AG10803 (cell line): ENCODE data around the gene KRTAP3-1.

Source experiments
- DNase-seq: peaks from one replicate; pipeline ENCODE4 v3.0.0; 2010; ENCODE audit warnings: low read depth
- H3K4me3 ChIP-seq: 2 replicates; pipeline ENCODE4 v1.5.1; 2011; ENCODE audit warnings: mild to moderate bottlenecking, low read length, control low read depth
- TF ChIP-seq, protein P1 (sequence below): conservative IDR thresholded peaks from 2 replicates; pipeline ENCODE4 v1.5.1; 2011; ENCODE audit warnings: mild to moderate bottlenecking, low read length, control low read depth, inconsistent platforms

The KRTAP3-1 gene

DNA sequence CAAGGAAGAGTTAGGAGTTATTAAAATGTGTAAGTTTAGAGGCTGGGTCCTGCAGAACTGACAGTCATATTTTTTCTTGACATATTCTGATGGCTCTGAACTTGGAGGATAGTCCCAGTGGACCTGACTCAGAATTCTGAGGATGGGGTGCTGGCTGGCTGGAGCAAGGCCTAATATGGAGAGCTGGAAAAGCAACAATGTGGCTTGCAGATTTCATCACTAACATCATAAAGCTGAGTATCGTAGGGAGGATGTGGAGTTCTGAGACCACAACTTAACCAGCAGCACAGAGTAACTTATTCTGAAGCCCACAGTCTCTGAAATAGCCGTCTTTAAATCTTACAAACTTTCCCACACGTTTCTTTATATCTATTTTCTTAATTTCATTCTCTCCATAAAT, 15.8 kb upstream of the KRTAP3-1 start:
- TF ChIP-seq, protein P1, sequence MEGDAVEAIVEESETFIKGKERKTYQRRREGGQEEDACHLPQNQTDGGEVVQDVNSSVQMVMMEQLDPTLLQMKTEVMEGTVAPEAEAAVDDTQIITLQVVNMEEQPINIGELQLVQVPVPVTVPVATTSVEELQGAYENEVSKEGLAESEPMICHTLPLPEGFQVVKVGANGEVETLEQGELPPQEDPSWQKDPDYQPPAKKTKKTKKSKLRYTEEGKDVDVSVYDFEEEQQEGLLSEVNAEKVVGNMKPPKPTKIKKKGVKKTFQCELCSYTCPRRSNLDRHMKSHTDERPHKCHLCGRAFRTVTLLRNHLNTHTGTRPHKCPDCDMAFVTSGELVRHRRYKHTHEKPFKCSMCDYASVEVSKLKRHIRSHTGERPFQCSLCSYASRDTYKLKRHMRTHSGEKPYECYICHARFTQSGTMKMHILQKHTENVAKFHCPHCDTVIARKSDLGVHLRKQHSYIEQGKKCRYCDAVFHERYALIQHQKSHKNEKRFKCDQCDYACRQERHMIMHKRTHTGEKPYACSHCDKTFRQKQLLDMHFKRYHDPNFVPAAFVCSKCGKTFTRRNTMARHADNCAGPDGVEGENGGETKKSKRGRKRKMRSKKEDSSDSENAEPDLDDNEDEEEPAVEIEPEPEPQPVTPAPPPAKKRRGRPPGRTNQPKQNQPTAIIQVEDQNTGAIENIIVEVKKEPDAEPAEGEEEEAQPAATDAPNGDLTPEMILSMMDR: no peak
- no peak overlapping the region for H3K4me3 ChIP-seq
- DNase-seq: peak; percentile 63

DNA sequence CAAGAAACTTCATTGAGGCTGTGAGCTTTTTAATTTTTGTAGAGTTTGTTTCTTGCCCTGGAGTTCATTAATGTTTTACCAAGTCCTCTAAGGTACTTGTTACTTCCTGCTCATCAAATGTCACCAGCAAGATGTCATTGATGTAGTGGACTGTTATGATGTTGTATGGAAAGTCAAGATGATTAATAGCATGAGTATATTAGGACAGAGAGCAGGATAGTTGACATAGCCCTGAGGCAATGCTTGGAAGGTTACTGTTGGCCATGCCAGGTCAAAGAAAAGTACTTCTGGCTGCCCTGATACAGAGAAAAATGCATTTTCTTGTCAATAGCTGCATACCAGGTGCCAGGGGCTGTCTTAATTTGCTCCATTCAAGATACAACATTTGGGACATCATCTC, 11.4 kb upstream of the KRTAP3-1 start:
- TF ChIP-seq, protein P1: no peak
- H3K4me3 ChIP-seq: no peak overlapping the region
- no peak for DNase-seq

DNA sequence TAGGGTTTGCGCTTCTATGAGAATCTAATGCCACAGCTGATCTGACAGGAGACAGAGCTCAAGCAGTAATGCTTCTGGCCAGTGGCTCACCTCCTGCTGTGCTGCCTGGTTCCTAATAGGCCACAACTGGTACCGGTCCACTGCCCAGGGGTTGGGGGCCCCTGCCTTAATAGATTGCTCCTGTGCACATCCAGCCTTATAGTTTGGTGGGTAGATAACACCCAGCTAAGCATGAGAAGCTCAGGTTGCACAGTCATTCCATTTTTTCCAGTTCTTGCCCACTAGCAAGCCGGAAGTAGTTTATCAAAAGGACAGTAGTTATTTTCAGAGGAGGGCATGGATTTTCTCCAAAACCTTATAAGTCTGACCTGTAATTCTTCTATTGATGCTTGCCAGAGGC, 10.5 kb upstream of the KRTAP3-1 start:
- TF ChIP-seq, protein P1: no peak
- no peak overlapping the region for H3K4me3 ChIP-seq
- no peak for DNase-seq

DNA sequence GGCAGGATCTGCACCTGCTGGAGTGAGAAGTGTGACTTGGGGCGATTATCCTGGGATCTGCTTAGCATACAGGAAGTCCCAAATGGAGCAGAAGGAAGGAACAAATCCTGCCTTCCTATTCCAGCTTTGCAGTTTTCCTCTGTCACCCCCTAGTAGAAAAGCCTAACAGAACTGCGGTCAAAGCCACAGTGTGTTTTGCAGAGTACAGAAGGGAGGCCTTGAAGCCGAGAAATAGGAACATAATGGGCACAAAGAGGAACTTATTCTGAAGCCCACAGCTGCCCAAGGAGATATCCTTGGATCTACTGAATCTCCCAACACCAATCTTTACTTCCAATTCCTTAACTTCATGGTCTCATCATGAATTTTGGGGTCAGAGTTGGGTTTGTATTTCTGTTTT, 9.6 kb upstream of the KRTAP3-1 start:
- DNase-seq: no peak
- no peak overlapping the region for H3K4me3 ChIP-seq
- TF ChIP-seq, protein P1: no peak

DNA sequence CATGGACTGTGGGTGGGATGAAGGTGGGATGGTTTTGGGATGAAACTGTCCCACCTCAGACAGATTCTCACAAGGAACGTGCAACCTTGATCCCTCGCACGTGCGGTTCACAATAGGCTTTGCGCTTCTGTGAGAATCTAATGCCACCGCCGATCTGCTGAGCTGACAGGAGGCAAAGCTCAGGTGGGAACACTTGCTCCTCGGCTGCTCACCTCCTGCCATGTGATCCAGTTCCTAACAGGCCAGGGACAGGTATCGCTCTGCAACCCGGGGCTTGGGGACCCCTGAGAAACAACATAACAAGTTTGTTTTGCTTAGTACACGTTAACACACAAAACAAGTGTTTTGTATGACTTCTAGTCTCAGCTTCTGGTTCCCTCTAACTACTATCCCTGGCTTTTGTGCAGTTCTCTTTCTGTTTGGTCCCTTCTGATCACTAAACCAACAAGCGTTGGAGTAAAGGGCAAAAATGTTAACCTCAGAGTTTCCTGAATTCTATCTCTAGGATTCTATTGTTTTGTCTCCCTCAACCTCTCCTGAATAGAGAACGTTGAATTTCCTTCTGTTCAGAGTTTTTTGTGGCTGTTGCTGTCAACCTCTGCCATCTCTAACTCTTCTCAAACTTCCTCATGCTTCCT, 7.8 kb upstream of the KRTAP3-1 start:
- DNase-seq: no peak
- TF ChIP-seq, protein P1: no peak
- no peak overlapping the region for H3K4me3 ChIP-seq

DNA sequence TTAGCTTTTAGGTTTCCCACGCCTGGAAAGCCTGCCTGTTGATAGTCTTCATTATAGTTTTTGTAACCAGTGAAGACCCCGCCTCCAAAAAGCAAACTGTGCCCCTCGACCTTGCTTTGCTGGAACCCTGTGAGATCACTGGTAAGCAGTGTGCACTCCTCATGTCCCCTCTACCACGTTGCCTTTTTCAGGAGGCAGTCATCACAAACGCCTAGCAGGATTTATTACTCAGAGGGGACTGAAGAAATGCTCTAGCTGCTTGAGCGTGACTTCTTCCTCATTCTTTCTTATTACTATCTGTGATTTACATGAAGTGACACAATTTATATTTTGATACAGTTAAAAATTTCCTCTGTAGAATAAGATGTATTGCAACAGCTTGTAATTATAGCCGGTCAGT, 6.5 kb upstream of the KRTAP3-1 start:
- no peak for DNase-seq
- H3K4me3 ChIP-seq: no peak overlapping the region
- TF ChIP-seq, protein P1: no peak

DNA sequence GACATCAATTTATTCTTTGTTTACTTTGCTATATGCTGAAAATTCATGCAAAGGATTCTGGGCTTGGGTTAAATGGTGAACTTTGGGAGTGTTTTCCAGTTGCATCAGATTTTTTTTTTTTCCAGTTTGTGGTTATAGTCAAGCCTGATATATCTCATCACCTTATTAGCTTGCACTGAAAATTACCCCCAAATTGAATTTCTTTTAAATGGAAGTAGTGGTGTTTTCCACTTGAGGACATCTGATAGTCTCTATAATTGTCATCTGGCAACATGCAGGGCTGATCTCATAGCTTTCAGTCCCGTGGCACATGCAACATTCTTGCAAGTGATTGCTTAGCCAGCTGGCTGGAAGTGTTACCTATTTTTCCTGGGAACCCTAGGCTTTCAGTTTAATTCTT, 4.7 kb upstream of the KRTAP3-1 start:
- DNase-seq: peak; percentile 83
- TF ChIP-seq, protein P1: no peak
- no peak overlapping the region for H3K4me3 ChIP-seq
